Measurements from ENCODE around the gene SGO2. TPM values are rescaled to one million over a fixed set of nuclear protein-coding genes. Genes with fewer than 3 reads are reported as not detected.

The SGO2 gene
- total RNA-seq, 1 donor from 2014 or later, result 33.1 TPM

DNA sequence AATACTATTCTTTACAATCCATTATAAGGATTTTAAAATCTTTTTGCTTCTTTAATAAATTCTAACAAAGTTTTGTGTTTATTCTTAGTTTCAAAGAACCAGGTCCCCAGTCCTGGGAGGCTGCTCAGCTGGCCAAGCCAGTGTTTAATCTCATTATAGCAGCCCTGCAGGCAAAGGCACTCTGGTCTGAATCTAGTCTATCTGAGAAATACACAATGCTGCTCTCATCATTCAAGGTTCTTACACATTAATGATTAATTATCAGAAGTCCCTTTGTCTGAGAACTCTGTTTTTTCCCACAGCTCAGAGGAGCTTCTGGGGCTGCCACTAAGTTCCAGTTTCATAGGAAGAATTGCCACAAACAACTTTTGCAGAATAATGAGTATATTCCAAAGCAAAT lies 43.8 kb upstream of the SGO2 start:
- Mint-ChIP-seq H3K4me1 (peaks cover 25% of the 10 kb centered on the region), H3K36me3 (ENCODE audit: low read depth) (peaks cover 8% of the 10 kb centered on the region), H3K9me3 (no peaks in the 10 kb centered on the region), H3K4me3 (no peak overlapping the region), H3K27me3 (ENCODE audit: low read depth) (no peaks in the 10 kb centered on the region), H3K27ac (ENCODE audit: unreplicated experiment) (no peak overlapping the region)
- no peak for DNase-seq (ENCODE audit: low read depth, low spot score)
- TF ChIP-seq, protein P1, sequence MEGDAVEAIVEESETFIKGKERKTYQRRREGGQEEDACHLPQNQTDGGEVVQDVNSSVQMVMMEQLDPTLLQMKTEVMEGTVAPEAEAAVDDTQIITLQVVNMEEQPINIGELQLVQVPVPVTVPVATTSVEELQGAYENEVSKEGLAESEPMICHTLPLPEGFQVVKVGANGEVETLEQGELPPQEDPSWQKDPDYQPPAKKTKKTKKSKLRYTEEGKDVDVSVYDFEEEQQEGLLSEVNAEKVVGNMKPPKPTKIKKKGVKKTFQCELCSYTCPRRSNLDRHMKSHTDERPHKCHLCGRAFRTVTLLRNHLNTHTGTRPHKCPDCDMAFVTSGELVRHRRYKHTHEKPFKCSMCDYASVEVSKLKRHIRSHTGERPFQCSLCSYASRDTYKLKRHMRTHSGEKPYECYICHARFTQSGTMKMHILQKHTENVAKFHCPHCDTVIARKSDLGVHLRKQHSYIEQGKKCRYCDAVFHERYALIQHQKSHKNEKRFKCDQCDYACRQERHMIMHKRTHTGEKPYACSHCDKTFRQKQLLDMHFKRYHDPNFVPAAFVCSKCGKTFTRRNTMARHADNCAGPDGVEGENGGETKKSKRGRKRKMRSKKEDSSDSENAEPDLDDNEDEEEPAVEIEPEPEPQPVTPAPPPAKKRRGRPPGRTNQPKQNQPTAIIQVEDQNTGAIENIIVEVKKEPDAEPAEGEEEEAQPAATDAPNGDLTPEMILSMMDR (conservative IDR thresholded peaks at IDR 0.05), result no peak

DNA sequence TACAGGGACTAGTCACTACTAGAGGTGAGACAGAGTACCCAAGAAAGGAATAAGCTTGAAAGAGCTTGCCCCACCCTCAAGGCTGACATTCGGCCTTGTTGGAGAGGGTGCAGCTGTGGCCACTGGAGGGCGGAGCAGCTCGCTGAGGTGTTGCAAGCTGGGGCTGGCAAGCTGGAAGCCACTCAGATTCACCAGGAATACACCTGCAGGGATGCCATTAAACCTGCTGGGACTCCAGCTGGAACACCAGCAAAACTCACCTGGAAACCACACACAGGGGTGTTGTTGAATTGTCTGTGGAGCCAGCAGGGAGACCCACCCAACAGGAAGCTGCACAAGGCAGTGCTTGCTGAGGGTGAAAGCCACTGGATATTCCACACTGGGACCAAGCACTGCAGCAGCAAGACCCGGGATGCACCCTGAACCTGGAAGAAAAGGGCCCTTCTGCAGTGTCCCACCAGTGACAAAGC lies 42.2 kb upstream of the SGO2 start:
- Mint-ChIP-seq H3K9me3 (no peaks in the 10 kb centered on the region), H3K27me3 (ENCODE audit: low read depth) (no peaks in the 10 kb centered on the region), H3K36me3 (ENCODE audit: low read depth) (peaks cover 5% of the 10 kb centered on the region), H3K27ac (ENCODE audit: unreplicated experiment) (no peak overlapping the region), H3K4me3 (no peak overlapping the region), H3K4me1 (peaks cover 22% of the 10 kb centered on the region)
- peak; percentile 40 for DNase-seq (ENCODE audit: low read depth, low spot score)
- TF ChIP-seq, protein P1 (conservative IDR thresholded peaks at IDR 0.05), result peak; percentile 66

GRCh38 chr2:200484934-200485333 lies 41.1 kb upstream of the SGO2 start:
- Mint-ChIP-seq H3K4me1 (peaks cover 18% of the 10 kb centered on the region), H3K27me3 (ENCODE audit: low read depth) (no peaks in the 10 kb centered on the region), H3K9me3 (no peaks in the 10 kb centered on the region), H3K27ac (ENCODE audit: unreplicated experiment) (no peak overlapping the region), H3K36me3 (ENCODE audit: low read depth) (peaks cover 6% of the 10 kb centered on the region), H3K4me3 (no peak overlapping the region)
- DNase-seq (ENCODE audit: low read depth, low spot score), result no peak
- TF ChIP-seq, protein P1 (conservative IDR thresholded peaks at IDR 0.05), result no peak

GRCh38 chr2:200486529-200486928 lies 39.5 kb upstream of the SGO2 start:
- TF ChIP-seq, protein P1 (conservative IDR thresholded peaks at IDR 0.05), result no peak

GRCh38 chr2:200488169-200488568 lies 37.8 kb upstream of the SGO2 start:
- no peaks in the 10 kb centered on the region for H3K27me3 Mint-ChIP-seq (ENCODE audit: low read depth)
- H3K4me1 Mint-ChIP-seq, result peaks cover 6% of the 10 kb centered on the region
- no peak overlapping the region for H3K27ac Mint-ChIP-seq (ENCODE audit: unreplicated experiment)
- TF ChIP-seq, protein P1 (conservative IDR thresholded peaks at IDR 0.05), result no peak
- peaks cover 25% of the 10 kb centered on the region for H3K36me3 Mint-ChIP-seq (ENCODE audit: low read depth)
- peaks cover 4% of the 10 kb centered on the region for H3K9me3 Mint-ChIP-seq
- no peak for DNase-seq (ENCODE audit: low read depth, low spot score)
- no peak overlapping the region for H3K4me3 Mint-ChIP-seq

More at GRCh38 chr2:200486529-200486928, 39.5 kb upstream of the SGO2 start:
- Mint-ChIP-seq H3K36me3 (ENCODE audit: low read depth) (peaks cover 17% of the 10 kb centered on the region), H3K4me1 (peaks cover 9% of the 10 kb centered on the region), H3K9me3 (peaks cover 4% of the 10 kb centered on the region), H3K4me3 (no peak overlapping the region), H3K27me3 (ENCODE audit: low read depth) (no peaks in the 10 kb centered on the region), H3K27ac (ENCODE audit: unreplicated experiment) (no peak overlapping the region)
- DNase-seq (ENCODE audit: low read depth, low spot score), result no peak

Data from neural crest cell (in vitro differentiated cells).